ENCODE results near the gene DNM3.
"Not testable (repeated sequence)": the region's sequence is repeated elsewhere in the genome, so short reads cannot be mapped to it uniquely, and the experiment has no call there.

DNM3 gene

DNA sequence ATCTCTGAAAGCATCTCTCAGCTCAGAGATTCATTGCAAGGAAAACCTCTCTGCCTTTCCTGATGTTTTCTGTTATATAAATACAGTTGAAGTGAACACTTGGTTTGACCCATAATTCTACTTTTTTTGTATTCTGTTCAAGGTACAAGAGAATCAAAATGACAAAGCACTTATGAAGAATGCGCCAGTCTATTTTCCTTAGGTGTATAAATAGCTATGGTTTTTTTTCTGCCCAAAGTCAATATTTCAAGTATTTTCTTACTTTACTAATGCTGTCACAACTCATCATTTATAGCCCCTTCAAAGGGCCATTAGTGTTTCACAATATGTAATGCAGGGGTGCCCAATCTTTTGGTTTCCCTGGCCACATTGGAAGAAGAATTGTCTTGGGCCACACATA, 436.7 kb downstream of the DNM3 start:
- no peak for DNase-seq (ENCODE audit: low spot score)

DNA sequence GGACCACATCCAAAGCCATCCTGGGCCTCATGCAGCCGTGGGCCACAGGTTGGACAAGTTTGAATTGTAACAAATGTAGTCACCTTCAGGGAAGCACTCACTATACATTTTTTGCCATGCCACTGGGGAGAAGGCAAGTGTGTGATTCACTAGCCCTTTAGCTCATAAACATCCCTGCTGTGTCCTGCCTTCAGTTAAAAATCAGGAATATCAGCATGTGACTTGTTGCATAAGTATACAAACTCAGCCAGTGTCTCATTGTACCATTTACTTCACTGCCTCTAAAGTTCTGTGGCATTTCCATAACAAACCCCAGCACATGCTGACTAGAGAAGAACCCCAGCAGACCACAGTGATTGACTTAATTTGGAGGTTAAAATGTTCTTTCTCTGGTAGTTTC, 437.2 kb downstream of the DNM3 start:
- no peak for DNase-seq (ENCODE audit: low spot score)

DNA sequence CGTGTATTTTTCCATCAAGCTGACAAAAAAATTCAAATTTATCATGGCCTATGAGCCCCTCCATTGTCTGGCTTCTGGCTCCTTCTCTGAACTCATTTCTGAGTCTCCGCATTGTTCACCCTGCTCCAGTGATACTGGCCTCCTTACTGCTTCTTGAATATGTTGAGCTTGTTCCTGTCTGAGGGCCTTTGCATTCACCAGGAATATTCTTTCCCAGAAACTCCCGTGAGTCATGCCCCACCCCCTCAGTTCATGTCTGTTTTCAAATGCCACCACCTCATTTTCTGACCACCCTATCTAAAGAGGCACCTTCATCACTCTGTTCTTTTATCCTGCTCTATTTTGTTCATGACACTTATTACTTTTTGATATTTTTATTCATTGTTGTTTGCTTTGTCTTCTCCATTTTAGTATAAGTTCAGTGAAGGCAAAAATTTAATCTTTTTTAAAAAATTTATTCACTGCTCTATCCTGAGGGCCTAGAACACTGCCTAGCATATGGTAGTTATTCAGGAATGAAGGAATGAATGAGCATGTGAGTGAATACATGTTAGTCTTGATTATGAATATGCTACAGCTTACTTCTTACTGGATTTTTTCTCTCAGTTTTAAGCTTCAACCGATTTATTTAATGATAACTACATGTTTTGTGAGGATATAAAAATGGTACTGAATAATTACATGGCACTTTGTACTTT, 438.8 kb downstream of the DNM3 start:
- DNase-seq (ENCODE audit: low spot score) = no peak

DNA sequence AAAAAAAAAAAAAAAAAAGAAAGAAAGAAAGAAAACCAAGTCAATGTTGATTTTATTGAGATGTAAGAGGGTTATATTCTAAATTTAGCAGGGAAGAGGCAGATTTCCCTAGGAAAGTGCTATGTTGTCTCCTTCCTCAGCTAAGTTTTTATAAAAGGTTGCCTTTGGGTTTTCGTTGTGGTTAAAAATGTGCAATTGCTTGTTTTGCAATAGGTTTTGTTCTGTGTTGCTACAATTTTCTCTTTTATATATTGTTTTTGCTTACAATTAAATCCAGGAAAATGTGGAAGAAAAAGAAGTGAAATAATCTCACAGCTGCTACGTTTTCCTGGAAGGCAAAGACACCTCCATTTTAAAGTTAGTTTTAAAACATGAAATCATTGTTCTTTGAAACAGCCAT, 442.5 kb downstream of the DNM3 start:
- no peak for DNase-seq (ENCODE audit: low spot score)

DNA sequence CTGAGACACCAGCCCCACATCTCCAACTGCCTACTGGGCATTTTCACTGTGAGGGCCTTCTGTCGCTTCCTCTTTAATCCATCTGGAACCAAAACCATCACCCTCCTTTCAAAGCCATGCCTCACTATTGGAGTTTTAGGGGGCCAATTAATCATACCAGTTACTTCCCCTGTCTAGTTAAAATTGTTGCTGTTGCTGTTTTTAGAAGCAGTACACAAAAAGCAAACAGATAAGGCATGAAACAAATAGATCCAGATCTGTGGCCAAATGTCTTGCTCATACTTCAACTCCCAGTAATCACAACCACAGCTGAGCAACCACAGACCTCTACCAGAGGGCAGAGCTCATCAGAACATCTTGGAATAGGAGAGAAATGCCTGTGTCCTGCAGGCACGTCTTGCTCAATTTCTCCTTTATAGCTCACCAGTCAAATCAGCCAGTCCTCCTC, 445.4 kb downstream of the DNM3 start:
- no peak for DNase-seq (ENCODE audit: low spot score)

DNA sequence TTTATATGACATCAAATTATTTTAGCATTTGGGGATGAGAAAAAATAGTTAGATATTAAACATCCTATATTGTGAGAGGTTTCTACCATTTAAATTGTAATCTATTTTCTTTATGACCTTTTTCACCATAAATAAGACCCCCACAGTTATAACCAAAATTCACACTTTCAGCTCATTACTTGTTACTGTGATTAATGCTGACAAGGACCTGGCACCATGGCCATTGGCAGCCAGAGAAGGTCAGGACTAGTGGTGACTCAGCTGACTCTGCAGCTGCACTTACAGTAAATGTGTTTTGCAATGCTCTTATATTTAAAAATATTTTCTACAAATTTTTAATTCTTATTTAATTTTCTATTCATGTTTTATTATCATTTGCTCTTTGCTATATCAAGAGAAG, 445.9 kb downstream of the DNM3 start:
- no peak for DNase-seq (ENCODE audit: low spot score)

DNA sequence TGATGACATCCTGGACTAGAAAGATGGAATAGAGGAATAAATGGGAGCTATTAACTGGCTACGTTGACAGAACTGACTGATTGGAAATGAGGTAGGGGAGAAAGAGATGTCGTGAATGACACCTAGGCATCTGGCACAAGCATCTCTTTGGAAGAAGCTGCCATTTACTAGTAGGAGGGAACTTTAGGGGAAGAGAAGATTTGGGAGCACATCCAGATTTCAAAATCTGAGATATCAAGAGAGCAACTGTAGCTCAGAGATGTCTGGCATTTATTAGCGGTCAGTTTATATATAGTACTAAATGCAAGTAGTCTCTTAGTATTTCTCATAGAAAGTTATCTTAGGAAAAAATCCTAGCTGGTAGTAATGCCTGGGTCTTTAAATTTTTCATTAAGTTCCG, 447.3 kb downstream of the DNM3 start:
- DNase-seq (ENCODE audit: low spot score) = no peak

DNA sequence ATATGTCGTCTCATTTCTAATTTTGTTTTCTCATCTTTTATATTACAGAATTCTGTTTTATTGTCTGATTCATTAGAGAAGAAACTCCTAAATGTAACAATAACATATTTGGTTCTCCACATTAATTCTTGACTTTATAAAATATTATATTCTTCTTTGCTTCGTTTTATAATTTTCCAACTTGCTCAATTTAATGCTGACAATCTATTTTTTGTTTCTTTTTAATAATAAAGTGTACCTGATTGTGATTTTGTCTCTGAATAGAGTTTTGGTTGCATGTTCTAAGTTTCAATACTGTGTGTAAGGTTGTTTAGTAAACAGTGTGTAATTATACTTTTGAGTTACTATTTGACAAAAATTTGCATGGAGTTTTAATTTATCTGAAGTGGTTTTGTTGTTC, 448.1 kb downstream of the DNM3 start:
- DNase-seq (ENCODE audit: low spot score) = no peak

DNA sequence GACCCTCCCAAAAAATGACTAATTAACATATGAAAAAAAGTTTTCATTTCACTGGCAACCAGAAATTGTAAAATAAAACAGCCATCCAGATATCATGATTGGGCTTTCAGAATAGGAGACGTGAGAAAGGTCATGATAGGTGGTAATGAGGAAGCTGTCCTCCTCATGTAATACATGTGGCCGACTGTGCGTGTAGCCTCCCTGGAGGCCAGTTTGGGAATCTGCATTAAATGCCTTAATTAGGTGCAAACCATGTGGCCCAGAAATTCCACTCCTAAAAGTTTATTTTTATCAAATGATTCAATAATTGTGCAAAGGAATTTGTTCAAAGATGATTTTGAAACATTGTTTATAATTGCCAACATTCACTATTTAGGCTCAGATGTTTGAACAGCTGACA, 451.5 kb downstream of the DNM3 start:
- DNase-seq (ENCODE audit: low spot score) = no peak

DNA sequence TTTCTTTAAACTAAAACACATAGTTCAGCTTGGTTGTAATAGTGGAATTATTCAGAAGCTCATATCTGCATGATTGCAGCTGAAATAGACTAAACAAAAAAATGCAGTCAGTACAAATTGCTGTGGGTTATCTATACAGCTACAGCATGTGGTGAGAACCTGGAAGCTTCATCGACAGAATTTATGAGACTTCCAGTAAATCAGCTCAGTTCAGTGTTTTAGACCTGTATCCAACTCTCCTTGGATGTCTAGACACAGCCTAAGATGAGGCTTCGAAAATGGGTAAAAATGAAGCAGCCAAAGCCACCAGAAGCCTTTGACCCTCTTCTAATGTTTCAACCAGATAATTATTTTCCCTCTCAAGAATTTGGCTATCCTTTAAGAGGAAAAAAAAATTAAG, 452.1 kb downstream of the DNM3 start:
- no peak for DNase-seq (ENCODE audit: low spot score)

DNA sequence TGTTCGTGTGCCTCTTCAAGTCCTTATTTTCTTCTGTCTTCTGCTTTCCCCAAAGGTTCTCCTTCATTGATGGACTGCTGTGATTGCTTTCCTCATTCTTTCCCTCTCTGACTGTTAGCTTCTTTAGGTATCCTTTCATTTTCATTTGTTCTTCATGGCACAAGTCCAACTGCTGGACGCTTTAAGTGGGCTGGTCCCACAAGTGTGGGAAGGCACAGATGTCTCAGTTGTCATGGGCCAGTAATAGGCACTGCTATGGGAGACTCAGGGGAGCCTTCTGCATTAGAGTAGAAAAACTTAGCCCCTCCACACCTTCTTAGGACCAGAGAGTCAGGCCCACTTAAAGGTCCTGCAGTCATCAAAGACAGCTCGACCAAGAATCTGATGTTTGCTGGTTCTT, 456.8 kb downstream of the DNM3 start:
- no peak for DNase-seq (ENCODE audit: low spot score)

DNA sequence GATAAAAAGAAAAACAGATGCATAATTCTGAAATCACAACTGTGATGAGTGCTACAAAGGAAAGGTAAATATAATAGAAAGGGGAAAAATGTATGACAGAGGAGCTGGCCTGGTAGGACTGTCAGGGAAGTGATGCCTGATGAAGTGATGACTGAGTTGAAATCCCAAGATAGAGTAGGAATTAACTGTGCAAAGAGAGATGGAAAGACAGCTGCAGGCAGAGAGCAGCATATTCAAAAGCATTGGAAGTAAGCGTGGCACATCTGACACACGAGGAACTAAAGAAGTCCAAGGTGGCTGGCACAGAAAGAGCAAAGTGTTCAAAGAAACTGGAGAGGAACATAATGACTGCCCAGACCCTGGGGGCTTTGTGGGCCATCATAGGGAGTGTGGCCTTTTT, 457.6 kb downstream of the DNM3 start:
- no peak for DNase-seq (ENCODE audit: low spot score)

DNA sequence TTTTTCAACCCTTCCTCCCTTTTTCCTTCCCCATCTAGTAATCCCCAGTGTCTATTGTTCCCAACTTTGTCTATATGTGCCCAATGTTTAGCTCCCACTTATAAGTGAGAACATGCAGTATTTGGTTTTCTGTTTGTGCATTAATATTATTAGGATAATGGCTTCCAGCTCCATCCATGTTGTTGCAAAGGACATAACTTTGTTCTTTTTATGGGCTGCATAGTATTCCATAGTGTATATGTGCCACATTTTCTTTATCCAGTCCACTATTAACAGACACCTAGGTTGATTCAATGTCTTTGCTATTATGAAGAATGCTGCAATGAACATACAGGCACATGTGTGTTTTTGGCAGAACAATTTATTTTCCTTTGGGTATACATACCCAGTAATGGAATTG, 458.2 kb downstream of the DNM3 start:
- DNase-seq (ENCODE audit: low spot score) = no peak

DNA sequence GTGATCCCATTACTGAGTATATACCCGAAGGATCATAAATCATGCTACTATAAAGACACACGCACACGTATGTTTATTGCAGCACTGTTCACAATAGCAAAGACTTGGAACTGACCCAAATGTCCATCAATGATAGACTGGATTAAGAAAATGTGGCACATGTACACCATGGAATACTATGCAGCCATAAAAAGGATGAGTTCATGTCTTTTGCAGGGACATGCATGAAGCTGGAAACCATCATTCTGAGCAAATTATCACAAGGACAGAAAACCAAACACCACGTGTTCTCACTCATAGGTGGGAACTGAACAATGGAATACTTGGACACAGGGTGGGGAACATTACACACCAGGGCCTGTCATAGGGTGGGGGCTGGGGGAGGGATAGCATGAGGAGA, 466.2 kb downstream of the DNM3 start:
- DNase-seq (ENCODE audit: low spot score) = not testable (repeated sequence)

DNA sequence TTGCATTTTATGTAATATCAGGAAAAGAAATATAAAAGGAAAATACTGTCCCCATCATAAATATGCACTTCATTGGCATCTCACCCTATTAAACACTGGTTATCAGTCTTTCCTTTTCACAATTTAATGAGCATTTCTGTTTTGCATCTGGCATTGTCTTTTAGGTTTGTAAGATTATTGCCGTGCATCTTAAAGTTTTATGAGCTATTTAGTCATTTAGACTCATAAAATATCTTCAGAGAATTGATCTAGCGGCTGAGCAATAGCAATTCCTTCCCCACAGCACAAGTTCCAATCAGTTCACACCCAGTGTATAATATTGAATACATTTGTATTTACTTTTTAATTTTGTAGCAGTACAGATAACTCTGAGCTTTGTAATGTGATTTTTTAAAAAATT, 466.8 kb downstream of the DNM3 start:
- DNase-seq (ENCODE audit: low spot score) = no peak

DNA sequence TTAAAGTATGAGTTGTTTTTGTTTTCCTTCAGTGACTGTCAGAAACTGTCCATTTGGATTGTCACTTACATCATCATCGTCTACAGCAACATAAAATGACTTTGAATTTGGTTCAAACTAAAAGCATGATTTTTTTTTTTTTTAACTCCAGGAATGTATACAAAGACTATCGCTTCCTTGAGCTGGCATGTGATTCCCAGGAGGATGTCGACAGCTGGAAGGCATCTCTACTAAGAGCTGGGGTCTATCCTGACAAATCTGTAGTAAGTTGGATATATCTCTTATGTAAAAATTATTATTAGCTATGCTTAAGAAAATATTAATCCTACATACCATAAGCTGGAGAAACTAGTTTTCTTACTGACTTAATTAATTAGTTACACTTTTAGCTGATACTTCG, 467.3 kb downstream of the DNM3 start:
- DNase-seq (ENCODE audit: low spot score) = no peak

DNA sequence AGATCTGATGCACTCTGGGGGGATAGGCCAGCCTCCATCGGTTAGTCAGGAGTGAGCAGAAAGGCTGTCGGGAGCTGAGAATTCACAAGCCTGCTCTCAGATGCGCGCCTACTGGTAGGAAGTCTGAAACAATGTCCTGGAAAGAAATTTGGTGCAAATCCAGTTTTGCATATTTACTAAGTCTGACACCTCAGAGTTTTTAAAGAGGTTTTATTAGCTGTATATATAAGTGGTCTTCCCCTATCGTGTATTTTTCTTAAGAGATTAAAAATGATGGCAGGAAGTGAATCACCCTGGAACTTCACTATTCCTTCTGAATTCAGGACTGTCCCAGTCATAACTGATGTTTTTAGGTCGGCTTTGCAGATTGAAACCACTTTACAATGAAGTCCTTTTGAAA, 479.4 kb downstream of the DNM3 start:
- no peak for DNase-seq (ENCODE audit: low spot score)

DNA sequence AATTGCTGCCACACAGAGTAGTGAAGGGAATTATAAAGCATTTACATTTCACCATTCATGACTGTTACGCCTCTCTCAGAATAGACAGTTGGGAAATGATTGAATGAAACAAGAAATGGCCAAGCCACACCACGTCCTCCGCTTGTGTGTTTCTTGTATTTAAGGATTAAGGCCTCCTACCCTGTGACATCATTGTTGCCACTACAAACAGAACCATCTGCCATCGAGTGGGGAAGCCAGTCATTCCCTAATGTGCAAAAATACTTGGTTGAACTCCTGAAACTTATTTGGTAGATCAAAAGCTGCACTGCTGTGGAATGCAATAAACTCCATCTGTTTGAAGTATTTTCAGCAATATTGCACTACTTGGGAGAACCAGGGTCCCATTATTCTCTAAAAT, 480.2 kb downstream of the DNM3 start:
- DNase-seq (ENCODE audit: low spot score) = peak; percentile 68

DNA sequence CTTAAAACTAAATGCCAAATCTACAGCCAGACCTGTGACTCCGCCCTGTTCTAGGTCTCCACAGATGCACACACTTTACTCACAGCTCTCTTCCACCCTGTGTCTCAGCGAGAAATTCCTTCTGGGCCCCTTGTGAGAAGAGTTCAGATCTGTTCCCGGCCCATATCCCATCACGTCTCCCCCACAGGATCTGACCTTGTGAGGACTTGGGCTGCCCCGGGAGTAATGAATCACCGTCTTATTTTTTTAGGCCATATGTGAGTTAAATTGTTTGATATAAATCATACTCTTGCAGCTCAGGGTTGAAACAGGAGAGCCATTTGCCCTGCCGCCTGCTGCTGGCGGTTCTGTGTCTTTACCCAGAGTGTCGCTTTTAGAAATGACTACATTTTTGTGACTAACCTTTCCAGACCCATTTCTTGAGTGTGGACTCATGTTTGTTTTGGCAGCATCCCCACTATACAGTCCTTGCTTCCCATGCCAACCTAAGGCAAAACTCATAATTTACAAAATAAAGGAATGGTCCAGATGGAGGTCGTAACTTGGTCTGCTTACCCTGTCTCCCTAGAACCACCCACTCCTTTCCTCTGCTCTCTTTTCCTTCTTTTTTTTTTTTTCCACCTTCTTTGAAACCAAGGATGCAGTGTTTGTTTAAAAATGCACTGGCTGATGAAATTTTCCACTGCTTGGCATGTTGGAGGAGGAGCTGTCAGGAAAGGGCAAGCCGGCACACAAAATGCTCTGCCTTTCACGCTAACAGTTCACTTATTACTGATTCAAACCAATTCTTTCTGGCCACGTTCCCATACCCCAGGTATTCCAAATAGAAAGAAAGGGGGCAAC, 481.1 kb downstream of the DNM3 start:
- DNase-seq (ENCODE audit: low spot score) = peak; percentile 79

DNA sequence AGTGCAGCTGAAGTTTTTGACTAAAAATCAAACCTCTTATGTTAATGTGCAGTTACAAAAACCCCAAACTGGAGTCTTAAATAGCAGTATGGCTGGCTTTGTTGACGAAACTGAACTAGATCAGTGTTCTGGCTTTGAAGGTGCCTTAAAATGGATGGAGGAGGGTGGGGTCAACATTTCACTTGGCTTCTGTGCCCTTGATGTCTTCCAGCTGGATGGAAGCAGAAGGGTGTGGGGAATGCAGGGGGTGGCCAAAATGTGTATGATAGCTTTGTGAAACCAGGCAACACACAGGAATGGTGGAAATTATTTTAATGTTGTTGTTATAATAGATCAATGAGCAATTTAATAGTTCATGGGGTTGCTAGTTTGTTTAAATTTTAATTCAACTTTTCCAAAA, 482.4 kb downstream of the DNM3 start:
- DNase-seq (ENCODE audit: low spot score) = no peak

DNA sequence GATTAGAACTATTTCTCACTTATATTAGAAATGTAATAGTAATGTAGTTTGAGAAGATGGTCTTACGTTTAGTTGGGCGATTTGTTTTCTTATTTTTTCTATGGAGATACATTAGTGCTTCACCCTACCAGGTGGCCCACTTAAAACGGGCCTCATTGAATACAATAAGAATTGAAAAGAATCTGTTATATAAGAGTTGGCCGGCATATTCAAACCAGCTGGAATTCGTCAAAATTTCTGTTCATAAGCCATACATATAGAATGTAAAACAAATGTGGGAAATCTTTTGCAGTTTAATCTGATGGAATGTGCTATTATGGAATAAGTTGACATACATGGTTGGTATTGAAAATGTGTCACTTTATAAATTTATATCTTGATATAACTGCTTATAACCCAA, 482.8 kb downstream of the DNM3 start:
- no peak for DNase-seq (ENCODE audit: low spot score)

DNA sequence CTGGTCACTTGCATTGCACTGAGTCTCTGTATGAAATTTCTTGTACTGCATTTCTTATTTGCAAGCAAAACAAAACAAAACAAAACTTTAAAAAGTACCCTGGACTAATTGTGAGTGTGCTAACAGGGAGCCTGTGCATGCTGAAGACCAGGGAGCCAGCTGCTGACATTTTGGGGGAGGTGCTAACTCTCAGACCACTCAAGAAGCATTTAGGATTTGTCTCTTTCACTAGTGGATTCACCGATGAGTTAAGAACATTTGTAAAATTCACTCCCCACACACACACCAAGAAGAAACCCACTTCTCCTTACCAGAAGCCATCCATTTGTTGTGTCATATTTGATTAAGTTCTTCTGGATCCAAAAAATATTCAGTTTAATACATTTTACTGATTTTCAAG, 483.5 kb downstream of the DNM3 start:
- DNase-seq (ENCODE audit: low spot score) = no peak

DNA sequence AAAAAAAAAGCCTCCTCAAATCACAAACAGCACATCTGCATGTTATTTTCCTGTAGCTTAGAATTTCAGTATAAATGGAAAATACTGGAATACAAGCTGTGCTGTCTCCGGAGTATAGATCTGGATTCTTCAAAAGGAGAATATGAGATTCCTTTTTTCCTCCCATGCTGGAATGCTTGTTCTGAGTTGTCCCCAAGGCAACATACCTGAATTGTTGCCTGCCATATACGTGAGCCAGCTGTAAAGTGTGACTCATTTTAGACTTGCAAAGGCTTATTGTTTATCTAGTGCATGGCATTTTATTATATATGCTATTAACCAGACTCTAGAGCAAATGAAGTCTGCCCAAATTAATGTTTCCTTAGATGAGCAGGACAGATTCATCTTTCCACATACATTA, 484.2 kb downstream of the DNM3 start:
- DNase-seq (ENCODE audit: low spot score) = no peak

DNA sequence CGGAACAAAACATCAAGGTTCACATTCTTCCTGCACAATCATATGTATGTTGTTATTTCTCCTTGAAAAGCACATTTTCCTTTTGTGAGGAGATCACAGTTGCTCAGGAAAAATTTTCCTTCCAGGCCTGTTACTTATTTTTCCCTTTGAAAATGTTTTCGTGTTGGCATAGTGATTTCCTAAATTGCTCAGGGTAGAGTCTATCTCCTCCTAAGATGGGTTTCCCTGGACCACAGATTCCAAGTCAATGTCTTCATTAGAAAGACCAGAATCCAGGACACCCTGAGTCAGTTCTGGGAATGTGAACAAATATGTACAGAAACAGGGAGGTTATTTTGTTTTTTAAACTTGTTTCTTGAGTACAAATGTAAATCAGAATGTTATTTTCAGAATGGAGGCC, 484.8 kb downstream of the DNM3 start:
- DNase-seq (ENCODE audit: low spot score) = no peak

All from left forelimb (tissue), 1 donor.